Subcutaneous adipose tissue (tissue), 4 donors: Measurements from ENCODE around the gene SRPK1. TPM values are rescaled to one million over a fixed set of nuclear protein-coding genes. Genes with fewer than 3 reads are reported as not detected.

Experiments used
- total RNA-seq, 4 donors: library from RNA; depleted of rRNA; stranded (reverse); fragments of >200 nt; gene quantifications; one replicate each; pipeline ENCODE4 v1.1.0, GENCODE V29; 2016
- TF ChIP-seq, protein P1 (sequence below): fragments of 450-650 bp; IDR thresholded peaks from one replicate; pipeline ENCODE4 v1.5.1; 2016; ENCODE audit warnings: low read depth, mild to moderate bottlenecking, control low read depth, antibody characterized with exemption, moderate library complexity

SRPK1 gene
- total RNA-seq, 4 donors from 2014 or later: 26.2 to 38.8 (median 33.1) TPM

DNA sequence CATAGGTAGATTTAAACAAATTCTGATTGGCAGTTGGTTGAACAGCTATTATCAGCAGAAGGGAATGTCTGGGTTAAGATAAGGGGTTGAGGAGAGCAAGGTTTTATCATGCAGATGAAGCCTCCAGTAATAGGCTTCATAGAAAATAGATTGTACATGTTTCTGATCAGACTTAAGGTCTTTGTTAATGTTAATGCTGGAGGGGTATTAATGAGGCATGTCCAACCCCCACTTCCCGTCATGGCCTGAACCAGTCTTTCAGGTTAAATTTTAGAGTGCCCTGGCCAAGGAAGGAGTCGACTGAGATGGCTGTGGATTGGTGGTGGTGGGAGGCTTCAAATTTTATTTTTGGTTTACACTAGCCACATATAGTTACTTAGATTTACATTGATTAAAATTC is 136.7 kb downstream of the SRPK1 start:
- TF ChIP-seq, protein P1, sequence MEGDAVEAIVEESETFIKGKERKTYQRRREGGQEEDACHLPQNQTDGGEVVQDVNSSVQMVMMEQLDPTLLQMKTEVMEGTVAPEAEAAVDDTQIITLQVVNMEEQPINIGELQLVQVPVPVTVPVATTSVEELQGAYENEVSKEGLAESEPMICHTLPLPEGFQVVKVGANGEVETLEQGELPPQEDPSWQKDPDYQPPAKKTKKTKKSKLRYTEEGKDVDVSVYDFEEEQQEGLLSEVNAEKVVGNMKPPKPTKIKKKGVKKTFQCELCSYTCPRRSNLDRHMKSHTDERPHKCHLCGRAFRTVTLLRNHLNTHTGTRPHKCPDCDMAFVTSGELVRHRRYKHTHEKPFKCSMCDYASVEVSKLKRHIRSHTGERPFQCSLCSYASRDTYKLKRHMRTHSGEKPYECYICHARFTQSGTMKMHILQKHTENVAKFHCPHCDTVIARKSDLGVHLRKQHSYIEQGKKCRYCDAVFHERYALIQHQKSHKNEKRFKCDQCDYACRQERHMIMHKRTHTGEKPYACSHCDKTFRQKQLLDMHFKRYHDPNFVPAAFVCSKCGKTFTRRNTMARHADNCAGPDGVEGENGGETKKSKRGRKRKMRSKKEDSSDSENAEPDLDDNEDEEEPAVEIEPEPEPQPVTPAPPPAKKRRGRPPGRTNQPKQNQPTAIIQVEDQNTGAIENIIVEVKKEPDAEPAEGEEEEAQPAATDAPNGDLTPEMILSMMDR: no peak

Other genes with a start within 250 kb of the SRPK1 start
- gene FKBP5, start 232.2 kb downstream of the SRPK1 start, total RNA-seq: 100 to 1,000 TPM; 332 to 758 (median 703) TPM
- gene ARMC12, start 184.1 kb downstream of the SRPK1 start, total RNA-seq: 1 to 10 TPM in 2 of 4 donors, under 1 TPM in 2; 0.51 to 1.7 (median 1.0) TPM
- not detected for gene CLPSL2, start 144.5 kb downstream of the SRPK1 start, total RNA-seq
- not detected for gene CLPSL1, start 140.1 kb downstream of the SRPK1 start, total RNA-seq
- not detected for gene CLPS, start 123.8 kb downstream of the SRPK1 start, total RNA-seq
- gene LHFPL5, start 115.7 kb downstream of the SRPK1 start, total RNA-seq: not detected
- gene SLC26A8, start 103.5 kb upstream of the SRPK1 start, total RNA-seq: 1 to 10 TPM in 2 of 4 donors, under 1 TPM in 1, not detected in 1; 0.33 to 2.2 (median 2.0) TPM
- gene MAPK14, start 106.7 kb upstream of the SRPK1 start, total RNA-seq: 10 to 100 TPM; 78.2 to 96.5 (median 88.8) TPM
- 10 to 100 TPM in 2 of 4 donors, 1 to 10 TPM in 2; 2.6 to 24.6 (median 7.0) TPM for gene MAPK13, start 209.4 kb upstream of the SRPK1 start, total RNA-seq